Central memory CD4-positive, alpha-beta T cell (primary cell): ENCODE measurements around the gene ANKRD53.
"Not testable (repeated sequence)": the region's sequence is repeated elsewhere in the genome, so short reads cannot be mapped to it uniquely, and the experiment has no call there.

Source experiments
- DNase-seq: peaks from one replicate; pipeline ENCODE4 v3.0.0; 2022

ANKRD53 gene

DNA sequence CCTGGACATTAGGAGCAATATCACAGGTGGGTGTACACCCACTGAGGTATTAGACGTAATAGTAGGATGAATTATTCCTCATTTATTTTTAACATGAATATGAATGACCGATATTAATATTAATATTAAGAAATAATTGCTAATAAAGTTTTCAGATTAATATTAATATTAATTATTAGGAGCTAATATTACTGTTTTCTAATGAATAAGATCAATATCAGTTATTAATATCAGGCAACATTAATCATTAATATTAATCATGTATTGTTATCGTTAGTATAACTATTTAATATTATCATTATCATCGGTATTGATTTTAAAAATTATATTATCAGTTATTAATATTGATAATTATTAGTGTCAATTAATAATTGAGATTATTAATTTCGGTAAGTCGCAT lies 41.6 kb downstream of the ANKRD53 start:
- DNase-seq, result not testable (repeated sequence)

DNA sequence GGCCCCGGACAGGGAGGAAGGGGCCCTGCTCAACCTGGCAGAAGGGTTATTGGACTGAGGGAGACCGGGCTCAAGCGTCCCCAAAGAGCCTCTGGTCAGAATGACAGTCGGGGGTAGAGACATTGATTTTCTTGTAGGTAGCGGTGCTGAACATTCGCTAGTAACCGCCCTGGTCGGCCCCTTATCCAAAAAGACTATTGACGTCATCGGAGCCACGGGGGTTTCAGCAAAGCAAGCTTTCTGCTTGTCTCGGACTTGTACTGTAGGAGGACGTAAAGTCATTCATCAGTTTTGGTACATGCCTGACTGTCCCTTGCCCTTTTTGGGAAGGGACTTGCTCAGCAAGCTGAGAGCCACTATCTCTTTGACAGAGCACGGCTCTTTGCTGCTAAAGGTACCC lies 43.0 kb downstream of the ANKRD53 start:
- DNase-seq, result not testable (repeated sequence)

DNA sequence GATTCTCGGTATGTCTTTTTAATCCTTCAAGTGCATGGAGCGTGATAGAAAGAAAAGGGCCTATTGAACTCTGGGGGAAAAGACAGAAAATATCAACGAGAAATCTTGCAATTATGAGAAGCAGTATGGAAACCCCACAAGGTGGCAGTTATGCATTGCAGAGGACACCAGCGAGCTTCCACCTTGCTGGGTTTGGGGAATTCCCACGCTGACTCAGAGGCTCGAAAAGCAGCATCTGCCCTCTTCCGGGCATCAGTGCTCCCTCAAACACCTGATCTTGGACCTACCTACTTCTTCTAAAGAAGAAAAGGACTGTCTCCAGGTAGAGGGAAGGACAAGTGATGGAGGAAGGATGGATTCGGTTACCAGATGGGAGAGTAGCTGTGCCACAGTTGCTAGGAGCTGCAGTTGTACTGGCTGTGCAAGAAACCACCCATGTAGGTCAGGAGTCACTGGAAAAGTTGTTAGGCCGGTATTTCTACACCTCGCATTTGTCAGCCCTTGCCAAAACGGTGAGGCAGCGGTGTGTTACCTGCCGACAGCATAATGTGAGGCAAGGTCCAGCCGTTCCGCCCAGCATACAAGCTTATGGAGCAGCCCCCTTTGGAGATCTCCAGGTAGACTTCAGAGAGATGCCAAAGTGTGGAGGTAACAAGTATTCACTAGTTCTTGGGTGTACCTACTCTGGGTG lies 45.3 kb downstream of the ANKRD53 start:
- peak; percentile 53 for DNase-seq
